Measurements from ENCODE around the gene TNFRSF14. TPM values are rescaled to one million over a fixed set of nuclear protein-coding genes. Genes with fewer than 3 reads are reported as not detected.

The TNFRSF14 gene
- total and polyA plus RNA-seq, 9 of the 15 experiments (the other 6 are each of a cell fraction or from before 2014, with no cell fraction given) = 0.11 to 2.3 (median 0.68) TPM; not detected in 2

DNA sequence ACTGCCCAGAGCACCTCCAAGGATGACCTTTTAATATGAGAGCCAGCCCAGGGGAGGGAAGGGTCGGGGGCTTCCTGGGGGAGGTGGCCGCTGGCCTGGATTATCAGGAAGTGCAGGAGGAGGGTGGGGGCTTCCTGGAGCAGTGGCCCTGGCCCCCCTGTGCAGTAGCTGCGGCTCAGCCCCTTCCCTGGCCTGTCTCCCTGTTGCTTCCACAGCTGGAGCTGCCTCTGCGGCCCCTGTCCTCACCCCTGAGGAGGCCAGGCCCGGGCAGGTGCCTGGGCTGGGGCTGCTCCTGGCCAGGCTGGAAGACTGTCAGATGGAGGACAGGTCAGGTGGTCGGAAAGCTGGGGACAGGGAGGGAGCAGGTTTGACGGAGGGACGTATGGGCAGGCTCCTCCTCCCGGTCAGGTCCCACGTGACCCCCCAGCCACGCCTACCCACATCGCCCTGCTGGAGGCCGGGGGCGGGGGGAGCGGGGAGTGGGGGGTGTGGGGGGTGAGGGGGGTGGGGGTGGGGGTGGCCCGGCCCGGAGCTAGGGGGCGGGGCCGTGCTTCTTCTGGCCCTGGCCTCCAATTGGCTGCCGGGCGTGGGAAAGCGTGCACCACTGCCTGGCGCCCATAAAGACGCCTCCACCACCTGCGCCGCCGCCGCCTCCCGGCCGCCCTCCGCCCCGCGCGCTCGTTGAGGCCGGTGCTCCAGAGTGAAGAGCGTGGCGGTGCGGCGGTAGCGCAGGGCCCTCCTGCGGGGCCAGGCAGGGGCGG, 10.2 kb upstream of the TNFRSF14 start (continued):
- TF ChIP-seq ETS2 (tag; IDR thresholded peaks at IDR 0.05; ENCODE audit: borderline replicate concordance, poor library complexity, severe bottlenecking) (no peak), SMAD4 (CRISPR knock-in tag; conservative IDR thresholded peaks at IDR 0.05) (no peak), ARNT (IDR thresholded peaks at IDR 0.05) (no peak), RFX5 (IDR thresholded peaks at IDR 0.05; ENCODE audit: low read depth, low read length) (no peak), ZNF124 (CRISPR knock-in tag; IDR thresholded peaks at IDR 0.05) (no peak), ZNF224 (CRISPR knock-in tag; IDR thresholded peaks at IDR 0.05) (no peak), KDM5B (IDR thresholded peaks at IDR 0.05; ENCODE audit: insufficient replicate concordance, low read depth, low read length) (peak; percentile 72), LEF1 (IDR thresholded peaks at IDR 0.05) (no peak), ATF1 (CRISPR knock-in tag; IDR thresholded peaks at IDR 0.05) (no peak), ATF1 (tag; IDR thresholded peaks at IDR 0.05) (no peak), NFIX (CRISPR knock-in tag; IDR thresholded peaks at IDR 0.05; ENCODE audit: low read depth) (no peak), ZNF444 (CRISPR knock-in tag; IDR thresholded peaks at IDR 0.05) (no peak), PHF20 (IDR thresholded peaks at IDR 0.05; ENCODE audit: partially characterized antibody) (peak; percentile 19)
- TF ChIP-seq, protein P1, sequence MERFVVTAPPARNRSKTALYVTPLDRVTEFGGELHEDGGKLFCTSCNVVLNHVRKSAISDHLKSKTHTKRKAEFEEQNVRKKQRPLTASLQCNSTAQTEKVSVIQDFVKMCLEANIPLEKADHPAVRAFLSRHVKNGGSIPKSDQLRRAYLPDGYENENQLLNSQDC (CRISPR knock-in tag; IDR thresholded peaks at IDR 0.05) = no peak
- TF ChIP-seq, protein P2, sequence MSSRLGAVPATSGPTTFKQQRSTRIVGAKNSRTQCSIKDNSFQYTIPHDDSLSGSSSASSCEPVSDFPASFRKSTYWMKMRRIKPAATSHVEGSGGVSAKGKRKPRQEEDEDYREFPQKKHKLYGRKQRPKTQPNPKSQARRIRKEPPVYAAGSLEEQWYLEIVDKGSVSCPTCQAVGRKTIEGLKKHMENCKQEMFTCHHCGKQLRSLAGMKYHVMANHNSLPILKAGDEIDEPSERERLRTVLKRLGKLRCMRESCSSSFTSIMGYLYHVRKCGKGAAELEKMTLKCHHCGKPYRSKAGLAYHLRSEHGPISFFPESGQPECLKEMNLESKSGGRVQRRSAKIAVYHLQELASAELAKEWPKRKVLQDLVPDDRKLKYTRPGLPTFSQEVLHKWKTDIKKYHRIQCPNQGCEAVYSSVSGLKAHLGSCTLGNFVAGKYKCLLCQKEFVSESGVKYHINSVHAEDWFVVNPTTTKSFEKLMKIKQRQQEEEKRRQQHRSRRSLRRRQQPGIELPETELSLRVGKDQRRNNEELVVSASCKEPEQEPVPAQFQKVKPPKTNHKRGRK (tag; IDR thresholded peaks at IDR 0.05) = no peak
- TF ChIP-seq, protein P3, sequence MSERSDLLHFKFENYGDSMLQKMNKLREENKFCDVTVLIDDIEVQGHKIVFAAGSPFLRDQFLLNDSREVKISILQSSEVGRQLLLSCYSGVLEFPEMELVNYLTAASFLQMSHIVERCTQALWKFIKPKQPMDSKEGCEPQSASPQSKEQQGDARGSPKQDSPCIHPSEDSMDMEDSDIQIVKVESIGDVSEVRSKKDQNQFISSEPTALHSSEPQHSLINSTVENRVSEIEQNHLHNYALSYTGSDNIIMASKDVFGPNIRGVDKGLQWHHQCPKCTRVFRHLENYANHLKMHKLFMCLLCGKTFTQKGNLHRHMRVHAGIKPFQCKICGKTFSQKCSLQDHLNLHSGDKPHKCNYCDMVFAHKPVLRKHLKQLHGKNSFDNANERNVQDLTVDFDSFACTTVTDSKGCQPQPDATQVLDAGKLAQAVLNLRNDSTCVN (CRISPR knock-in tag; IDR thresholded peaks at IDR 0.05) = no peak
- TF ChIP-seq, protein P4, sequence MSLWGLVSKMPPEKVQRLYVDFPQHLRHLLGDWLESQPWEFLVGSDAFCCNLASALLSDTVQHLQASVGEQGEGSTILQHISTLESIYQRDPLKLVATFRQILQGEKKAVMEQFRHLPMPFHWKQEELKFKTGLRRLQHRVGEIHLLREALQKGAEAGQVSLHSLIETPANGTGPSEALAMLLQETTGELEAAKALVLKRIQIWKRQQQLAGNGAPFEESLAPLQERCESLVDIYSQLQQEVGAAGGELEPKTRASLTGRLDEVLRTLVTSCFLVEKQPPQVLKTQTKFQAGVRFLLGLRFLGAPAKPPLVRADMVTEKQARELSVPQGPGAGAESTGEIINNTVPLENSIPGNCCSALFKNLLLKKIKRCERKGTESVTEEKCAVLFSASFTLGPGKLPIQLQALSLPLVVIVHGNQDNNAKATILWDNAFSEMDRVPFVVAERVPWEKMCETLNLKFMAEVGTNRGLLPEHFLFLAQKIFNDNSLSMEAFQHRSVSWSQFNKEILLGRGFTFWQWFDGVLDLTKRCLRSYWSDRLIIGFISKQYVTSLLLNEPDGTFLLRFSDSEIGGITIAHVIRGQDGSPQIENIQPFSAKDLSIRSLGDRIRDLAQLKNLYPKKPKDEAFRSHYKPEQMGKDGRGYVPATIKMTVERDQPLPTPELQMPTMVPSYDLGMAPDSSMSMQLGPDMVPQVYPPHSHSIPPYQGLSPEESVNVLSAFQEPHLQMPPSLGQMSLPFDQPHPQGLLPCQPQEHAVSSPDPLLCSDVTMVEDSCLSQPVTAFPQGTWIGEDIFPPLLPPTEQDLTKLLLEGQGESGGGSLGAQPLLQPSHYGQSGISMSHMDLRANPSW (CRISPR knock-in tag; IDR thresholded peaks at IDR 0.05) = no peak
- TF ChIP-seq, protein P5, sequence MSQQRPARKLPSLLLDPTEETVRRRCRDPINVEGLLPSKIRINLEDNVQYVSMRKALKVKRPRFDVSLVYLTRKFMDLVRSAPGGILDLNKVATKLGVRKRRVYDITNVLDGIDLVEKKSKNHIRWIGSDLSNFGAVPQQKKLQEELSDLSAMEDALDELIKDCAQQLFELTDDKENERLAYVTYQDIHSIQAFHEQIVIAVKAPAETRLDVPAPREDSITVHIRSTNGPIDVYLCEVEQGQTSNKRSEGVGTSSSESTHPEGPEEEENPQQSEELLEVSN (IDR thresholded peaks at IDR 0.05; ENCODE audit: borderline replicate concordance in 1 of 2, extremely low read depth in 1 of 2, insufficient read depth in 1 of 2, insufficient read length in 1 of 2, low read depth in 1 of 2, low read length in 1 of 2, poor library complexity in 1 of 2, severe bottlenecking in 1 of 2) = peak; percentile 85 to 97
- TF ChIP-seq, protein P6, sequence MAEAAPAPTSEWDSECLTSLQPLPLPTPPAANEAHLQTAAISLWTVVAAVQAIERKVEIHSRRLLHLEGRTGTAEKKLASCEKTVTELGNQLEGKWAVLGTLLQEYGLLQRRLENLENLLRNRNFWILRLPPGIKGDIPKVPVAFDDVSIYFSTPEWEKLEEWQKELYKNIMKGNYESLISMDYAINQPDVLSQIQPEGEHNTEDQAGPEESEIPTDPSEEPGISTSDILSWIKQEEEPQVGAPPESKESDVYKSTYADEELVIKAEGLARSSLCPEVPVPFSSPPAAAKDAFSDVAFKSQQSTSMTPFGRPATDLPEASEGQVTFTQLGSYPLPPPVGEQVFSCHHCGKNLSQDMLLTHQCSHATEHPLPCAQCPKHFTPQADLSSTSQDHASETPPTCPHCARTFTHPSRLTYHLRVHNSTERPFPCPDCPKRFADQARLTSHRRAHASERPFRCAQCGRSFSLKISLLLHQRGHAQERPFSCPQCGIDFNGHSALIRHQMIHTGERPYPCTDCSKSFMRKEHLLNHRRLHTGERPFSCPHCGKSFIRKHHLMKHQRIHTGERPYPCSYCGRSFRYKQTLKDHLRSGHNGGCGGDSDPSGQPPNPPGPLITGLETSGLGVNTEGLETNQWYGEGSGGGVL (CRISPR knock-in tag; IDR thresholded peaks at IDR 0.05) = no peak
